GM20000 (cell line): Measurements from ENCODE around the gene SERTAD2.

Experiments
- DNase-seq: peaks from one replicate; pipeline ENCODE4 v3.0.0; 2012; ENCODE audit warnings: low spot score
- TF ChIP-seq, protein P1 (sequence below): IDR thresholded peaks from 2 replicates; pipeline ENCODE4 v1.5.1; 2012; ENCODE audit warnings: mild to moderate bottlenecking, control low read depth; ENCODE audit errors: extremely low read depth, missing control alignments

Gene SERTAD2

GRCh38 chr2:64652231-64653108 is 1.2 kb downstream of the SERTAD2 start:
- DNase-seq = no peak
- TF ChIP-seq, protein P1, sequence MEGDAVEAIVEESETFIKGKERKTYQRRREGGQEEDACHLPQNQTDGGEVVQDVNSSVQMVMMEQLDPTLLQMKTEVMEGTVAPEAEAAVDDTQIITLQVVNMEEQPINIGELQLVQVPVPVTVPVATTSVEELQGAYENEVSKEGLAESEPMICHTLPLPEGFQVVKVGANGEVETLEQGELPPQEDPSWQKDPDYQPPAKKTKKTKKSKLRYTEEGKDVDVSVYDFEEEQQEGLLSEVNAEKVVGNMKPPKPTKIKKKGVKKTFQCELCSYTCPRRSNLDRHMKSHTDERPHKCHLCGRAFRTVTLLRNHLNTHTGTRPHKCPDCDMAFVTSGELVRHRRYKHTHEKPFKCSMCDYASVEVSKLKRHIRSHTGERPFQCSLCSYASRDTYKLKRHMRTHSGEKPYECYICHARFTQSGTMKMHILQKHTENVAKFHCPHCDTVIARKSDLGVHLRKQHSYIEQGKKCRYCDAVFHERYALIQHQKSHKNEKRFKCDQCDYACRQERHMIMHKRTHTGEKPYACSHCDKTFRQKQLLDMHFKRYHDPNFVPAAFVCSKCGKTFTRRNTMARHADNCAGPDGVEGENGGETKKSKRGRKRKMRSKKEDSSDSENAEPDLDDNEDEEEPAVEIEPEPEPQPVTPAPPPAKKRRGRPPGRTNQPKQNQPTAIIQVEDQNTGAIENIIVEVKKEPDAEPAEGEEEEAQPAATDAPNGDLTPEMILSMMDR = no peak

- TF ChIP-seq, protein P1 = no peak
- DNase-seq = no peak
These were observed 2.1 kb downstream of the SERTAD2 start for GRCh38 chr2:64651590-64651989.

DNA sequence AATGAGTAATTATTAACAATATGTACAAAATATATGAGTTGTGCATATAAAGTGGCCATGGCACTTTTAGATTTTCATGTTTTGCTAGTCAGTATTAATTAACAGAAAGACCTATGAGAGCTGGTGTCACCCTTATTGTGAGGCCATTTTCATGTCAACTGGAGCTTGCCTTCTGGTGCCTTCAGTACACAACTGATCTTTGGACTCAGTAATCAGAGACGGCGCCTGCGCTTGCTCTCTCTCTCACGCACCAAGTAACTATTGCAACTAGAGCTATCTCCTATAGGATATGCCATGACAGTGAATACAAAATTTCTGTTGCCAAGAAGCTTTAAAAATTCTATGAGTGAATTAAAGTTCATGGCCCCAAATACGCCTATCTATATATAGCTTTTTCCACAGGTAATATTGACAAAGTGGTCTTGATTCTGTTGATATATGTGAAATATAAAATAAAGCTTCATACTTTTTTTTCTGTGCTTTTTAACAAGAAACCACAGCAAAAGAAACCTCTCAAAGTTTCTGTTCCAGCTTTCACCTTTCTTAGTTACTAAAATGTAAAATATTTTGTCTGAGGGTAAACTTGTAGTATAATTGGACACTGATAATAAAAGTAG is 2.9 kb downstream of the SERTAD2 start:
- no peak for DNase-seq
- TF ChIP-seq, protein P1 = no peak

DNA sequence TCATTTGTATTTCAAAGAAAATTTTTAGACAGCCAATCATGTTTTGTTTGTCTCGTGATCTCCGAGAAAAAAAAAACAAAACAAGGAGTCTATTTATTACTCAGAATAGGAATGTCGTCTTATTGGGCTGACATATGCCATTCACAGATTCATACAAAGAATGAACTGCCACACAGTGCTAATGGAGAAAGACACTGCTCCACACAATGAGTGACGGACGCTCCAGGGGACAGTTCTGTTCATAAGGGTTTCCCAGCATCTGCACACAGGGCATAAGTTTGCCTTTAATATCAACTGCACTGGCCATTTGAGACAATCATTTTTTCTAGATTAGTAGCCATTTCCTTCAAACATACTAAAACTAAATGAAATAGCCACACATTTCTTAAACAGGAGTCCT is 3.4 kb downstream of the SERTAD2 start:
- no peak for DNase-seq
- TF ChIP-seq, protein P1 = no peak

DNA sequence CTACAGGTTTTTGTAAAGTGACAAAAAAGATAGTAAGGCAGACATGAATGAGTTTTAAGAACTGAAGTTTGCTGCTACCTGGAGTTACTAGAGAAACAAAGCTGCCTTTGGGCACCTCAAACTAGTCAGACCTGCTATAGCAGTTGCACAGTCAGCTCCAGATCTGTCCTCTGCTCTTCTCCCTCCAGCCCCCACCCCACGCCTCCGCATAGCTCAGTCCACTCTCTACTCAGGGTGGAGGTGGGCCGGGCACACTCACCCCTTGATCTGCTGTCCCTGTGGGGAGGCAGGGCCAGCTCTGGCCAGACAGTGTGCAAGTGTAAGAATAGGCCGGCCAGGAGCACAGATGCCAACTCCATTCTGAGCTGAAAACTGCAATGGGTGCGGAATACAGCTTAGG is 4.1 kb downstream of the SERTAD2 start:
- DNase-seq = no peak
- TF ChIP-seq, protein P1 = no peak

GRCh38 chr2:64649013-64649484 is 4.7 kb downstream of the SERTAD2 start:
- no peak for DNase-seq

More at GRCh38 chr2:64649013-64649484, 4.7 kb downstream of the SERTAD2 start:
- TF ChIP-seq, protein P1 = no peak
